HepG2 (cell line): ENCODE data around the gene NAALAD2. TPM values are rescaled to one million over a fixed set of nuclear protein-coding genes. Genes with fewer than 3 reads are reported as not detected.

Source experiments
- ATF1 ChIP-seq: IDR thresholded peaks from 2 replicates; pipeline ENCODE4 v1.6.1; 2016; ENCODE audit warnings: mild to moderate bottlenecking, control low read depth
- BRF2 ChIP-seq: sonication (generic); formaldehyde crosslinking; IDR thresholded peaks from 2 replicates; pipeline ENCODE4 v1.8.1; 2022; ENCODE audit warnings: mild to moderate bottlenecking, missing genetic modification reagents
- CAMTA2 ChIP-seq: sonication (generic); formaldehyde crosslinking; IDR thresholded peaks from 2 replicates; pipeline ENCODE4 v1.4.0; 2020; ENCODE audit warnings: mild to moderate bottlenecking, missing genetic modification reagents, borderline replicate concordance
- CREBL2 ChIP-seq: sonication (generic); formaldehyde crosslinking; IDR thresholded peaks from 2 replicates; pipeline ENCODE4 v1.8.1; 2023; ENCODE audit warnings: missing genetic modification reagents, mild to moderate bottlenecking, borderline replicate concordance
- CTCF ChIP-seq: sonication (generic); formaldehyde crosslinking; IDR thresholded peaks from 2 replicates; pipeline ENCODE4 v1.5.0; 2020; ENCODE audit warnings: mild to moderate bottlenecking, missing genetic modification reagents, moderate library complexity
- FUBP1 ChIP-seq: sonication (generic); formaldehyde crosslinking; IDR thresholded peaks from 2 replicates; pipeline ENCODE4 v1.5.1; 2020; ENCODE audit warnings: missing genetic modification reagents, mild to moderate bottlenecking, borderline replicate concordance
- GLI4 ChIP-seq: sonication (generic); formaldehyde crosslinking; IDR thresholded peaks from 2 replicates; pipeline ENCODE4 v1.5.1; 2020; ENCODE audit warnings: missing genetic modification reagents, mild to moderate bottlenecking, moderate library complexity, borderline replicate concordance
- MLLT10 ChIP-seq: sonication (generic); formaldehyde crosslinking; IDR thresholded peaks from 2 replicates; pipeline ENCODE4 v1.4.0; 2020; ENCODE audit warnings: missing genetic modification reagents
- NCOR1 ChIP-seq: fragments of 200-600 bp; sonication (generic); IDR thresholded peaks from 2 replicates; pipeline ENCODE4 v1.7.0; 2017; ENCODE audit warnings: antibody characterized with exemption, low read length, borderline replicate concordance
- NFRKB ChIP-seq: fragments of 450-650 bp; IDR thresholded peaks from 2 replicates; pipeline ENCODE4 v1.6.1; 2017
- PRDM10 ChIP-seq: sonication (generic); formaldehyde crosslinking; IDR thresholded peaks from 2 replicates; pipeline ENCODE4 v1.4.0; 2020; ENCODE audit warnings: low read depth, missing genetic modification reagents
- RARA ChIP-seq: IDR thresholded peaks from 2 replicates; pipeline ENCODE4 v1.6.1; 2016; ENCODE audit warnings: missing genetic modification reagents, missing compliant biosample characterization
- REL ChIP-seq: sonication (generic); formaldehyde crosslinking; conservative IDR thresholded peaks from 2 replicates; pipeline ENCODE4 v1.8.0; 2022; ENCODE audit warnings: mild to moderate bottlenecking, missing genetic modification reagents, moderate library complexity
- THRA ChIP-seq: sonication (generic); formaldehyde crosslinking; IDR thresholded peaks from 2 replicates; pipeline ENCODE4 v1.4.0; 2020; ENCODE audit warnings: missing genetic modification reagents, borderline replicate concordance
- ZFP36L1 ChIP-seq: sonication (generic); formaldehyde crosslinking; IDR thresholded peaks from 2 replicates; pipeline ENCODE4 v1.8.0; 2022; ENCODE audit warnings: mild to moderate bottlenecking, missing genetic modification reagents, moderate library complexity
- ZNF784 ChIP-seq: sonication (generic); formaldehyde crosslinking; IDR thresholded peaks from 2 replicates; pipeline ENCODE4 v1.5.1; 2020; ENCODE audit warnings: missing genetic modification reagents, mild to moderate bottlenecking, borderline replicate concordance
- ZNF841 ChIP-seq: sonication (generic); formaldehyde crosslinking; IDR thresholded peaks from 2 replicates; pipeline ENCODE4 v1.8.1; 2023; ENCODE audit warnings: missing genetic modification reagents, borderline replicate concordance
- polyA plus RNA-seq, 8 experiments: library from polyadenylated mRNA; depleted of rRNA in 3 of 8; stranded (reverse) in 7 of 8; unstranded in 1 of 8; fragments of >200 nt; fragmentation: Illumina TruSeq in 4 of 8; extraction: Trizol in 4 of 8; gene quantifications; 2 replicates each; pipeline versions ENCODE4 v1.2.1 to v1.2.3, GENCODE V29; 2011 to 2016; ENCODE audit warnings: low read depth in 4 of 8, missing spikeins in 1 of 8, mixed read lengths in 1 of 8; ENCODE audit not compliant: insufficient read depth in 1 of 8
- total RNA-seq, 5 experiments: library from RNA; depleted of rRNA; stranded (reverse); fragments of >200 nt; fragmentation: Illumina TruSeq; extraction: Trizol; gene quantifications; 2 replicates each; pipeline ENCODE4 v1.2.3, GENCODE V29; 2016; ENCODE audit warnings: low read depth in 1 of 5

Gene NAALAD2
- total and polyA plus RNA-seq, 2 of the 13 experiments (the other 11 are each of a cell fraction or from before 2014, with no cell fraction given), result 8.0 to 8.9 TPM

- no peak for TF ChIP-seq CTCF (CRISPR knock-in tag)
- no peak for TF ChIP-seq CREBL2
- no peak for TF ChIP-seq CAMTA2 (CRISPR knock-in tag)
- peak; percentile 6; the same call in 1 of the 2 replicates for TF ChIP-seq RARA (CRISPR knock-in tag)
- no peak for TF ChIP-seq THRA (CRISPR knock-in tag)
- TF ChIP-seq ZFP36L1 (CRISPR knock-in tag), result peak; percentile 54; the same call in 1 of the 2 replicates
- no peak for TF ChIP-seq MLLT10 (CRISPR knock-in tag)
- no peak for TF ChIP-seq GLI4 (CRISPR knock-in tag)
- no peak for TF ChIP-seq ZNF784 (CRISPR knock-in tag)
- TF ChIP-seq BRF2 (CRISPR knock-in tag), result peak; percentile 74; the same call in 1 of the 2 replicates
- no peak for TF ChIP-seq NFRKB
- no peak for TF ChIP-seq ATF1
- TF ChIP-seq ZNF841, result no peak
- TF ChIP-seq REL (CRISPR knock-in tag), result peak; percentile 58; the same call in 1 of the 2 replicates
- TF ChIP-seq PRDM10, result no peak
- no peak for TF ChIP-seq NCOR1
- TF ChIP-seq FUBP1 (CRISPR knock-in tag), result no peak
These were observed 88.2 kb downstream of the NAALAD2 start, which contains the start of gene CHORDC1 (continued) for GRCh38 chr11:90222459-90223247.
